GM19239 (cell line): ENCODE results near the gene LVRN.
A peak's percentile ranks its signal among the peaks of the same experiment; 100 is the strongest.

Experiments
- DNase-seq: peaks from one replicate; pipeline ENCODE4 v3.0.0; 2011; ENCODE audit warnings: low spot score; ENCODE audit not compliant: insufficient read length
- FAIRE-seq: peaks from 2 replicates; lab custom pipeline; 2011; peaks lifted over from hg19 to GRCh38; lab: Jason Lieb, UNC

Gene LVRN

GRCh38 chr5:115952588-115952987, 9.7 kb upstream of the LVRN start:
- FAIRE-seq (no peak), DNase-seq (no peak)

GRCh38 chr5:115954144-115954543, 8.1 kb upstream of the LVRN start:
- DNase-seq: no peak
- no peak for FAIRE-seq

- FAIRE-seq (no peak), DNase-seq (no peak)
These were observed 5.3 kb upstream of the LVRN start for GRCh38 chr5:115956957-115957356.

DNA sequence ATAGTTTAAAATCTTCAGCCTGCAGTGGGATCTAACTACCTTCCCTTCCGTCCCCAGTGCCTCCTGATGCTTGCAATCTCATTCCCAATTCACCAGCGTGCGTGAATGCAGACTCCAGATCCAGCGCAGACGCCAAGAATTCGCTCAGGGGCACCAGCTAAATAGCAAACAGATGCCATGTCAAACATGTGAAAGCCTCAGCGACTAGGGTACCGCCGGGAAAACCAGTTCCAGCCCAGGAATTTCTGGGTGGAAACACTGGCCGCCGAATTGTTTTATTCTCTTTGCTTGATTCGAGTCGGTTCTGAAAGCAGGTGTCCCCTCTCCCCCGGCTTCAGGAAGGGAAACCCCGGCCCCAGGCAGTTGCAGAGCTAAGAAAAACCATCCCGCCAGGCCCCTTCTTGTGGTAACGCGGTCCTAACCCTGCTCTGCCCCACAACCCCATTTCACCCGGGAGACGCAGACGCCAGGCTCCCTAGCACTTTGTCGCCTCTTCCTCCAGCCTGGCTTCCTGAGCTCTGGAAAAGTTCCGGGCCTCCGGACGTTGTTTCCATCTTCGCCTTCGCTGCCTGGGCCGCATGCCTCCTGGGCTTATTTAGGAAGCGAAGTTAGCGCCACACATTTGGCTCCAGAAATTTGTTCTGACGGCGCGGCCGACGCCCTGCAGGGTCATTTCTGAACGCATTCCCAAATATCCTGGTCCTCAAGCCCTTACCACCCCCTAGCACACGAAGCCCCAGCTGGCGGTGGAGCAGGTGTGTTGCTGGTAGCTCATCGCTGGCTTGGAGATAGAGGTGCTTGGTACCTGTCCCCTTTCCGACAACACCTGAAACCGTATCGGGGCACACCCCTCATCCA, 665 bp upstream of the LVRN start:
- FAIRE-seq (no peak), DNase-seq (no peak)

DNA sequence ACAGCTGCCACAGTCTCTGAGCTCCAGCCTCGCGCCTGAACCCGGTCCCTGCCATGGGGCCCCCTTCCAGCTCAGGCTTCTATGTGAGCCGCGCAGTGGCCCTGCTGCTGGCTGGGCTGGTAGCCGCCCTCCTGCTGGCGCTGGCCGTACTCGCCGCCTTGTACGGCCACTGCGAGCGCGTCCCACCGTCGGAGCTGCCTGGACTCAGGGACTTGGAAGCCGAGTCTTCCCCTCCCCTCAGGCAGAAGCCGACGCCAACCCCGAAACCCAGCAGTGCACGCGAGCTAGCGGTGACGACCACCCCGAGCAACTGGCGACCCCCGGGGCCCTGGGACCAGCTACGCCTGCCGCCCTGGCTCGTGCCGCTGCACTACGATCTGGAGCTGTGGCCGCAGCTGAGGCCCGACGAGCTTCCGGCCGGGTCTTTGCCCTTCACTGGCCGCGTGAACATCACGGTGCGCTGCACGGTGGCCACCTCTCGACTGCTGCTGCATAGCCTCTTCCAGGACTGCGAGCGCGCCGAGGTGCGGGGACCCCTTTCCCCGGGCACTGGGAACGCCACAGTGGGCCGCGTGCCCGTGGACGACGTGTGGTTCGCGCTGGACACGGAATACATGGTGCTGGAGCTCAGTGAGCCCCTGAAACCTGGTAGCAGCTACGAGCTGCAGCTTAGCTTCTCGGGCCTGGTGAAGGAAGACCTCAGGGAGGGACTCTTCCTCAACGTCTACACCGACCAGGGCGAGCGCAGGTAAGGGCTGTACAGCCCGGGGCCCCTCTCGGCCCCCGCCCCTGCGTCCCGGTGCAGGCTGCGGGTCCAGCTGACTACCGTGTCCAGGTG, 509 bp downstream of the LVRN start:
- DNase-seq (no peak), FAIRE-seq (no peak)

DNA sequence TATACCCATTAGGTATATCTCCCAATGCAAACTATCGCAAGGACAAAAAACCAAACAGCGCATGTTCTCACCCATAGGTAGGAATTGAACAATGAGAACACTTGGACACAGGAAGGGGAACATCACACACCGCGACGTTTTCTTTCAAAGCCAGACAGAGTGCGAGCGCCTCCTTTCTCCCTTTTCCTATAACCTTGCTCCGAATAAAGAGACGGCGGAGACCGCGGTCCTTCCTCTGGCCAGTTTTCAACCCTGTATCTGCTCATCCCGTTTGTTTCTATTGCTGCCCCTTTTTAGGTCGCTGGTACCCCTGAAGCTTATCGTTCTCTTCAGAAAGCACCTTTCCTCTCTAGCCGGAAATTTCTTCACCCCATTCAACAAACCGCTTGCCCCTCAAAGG, 1.3 kb downstream of the LVRN start:
- no peak for DNase-seq
- no peak for FAIRE-seq

- no peak for DNase-seq
- FAIRE-seq: no peak
These were observed 6.5 kb downstream of the LVRN start for GRCh38 chr5:115968770-115969169.

GRCh38 chr5:115977096-115977495, 14.8 kb downstream of the LVRN start:
- DNase-seq (no peak), FAIRE-seq (peak; percentile 90)

DNA sequence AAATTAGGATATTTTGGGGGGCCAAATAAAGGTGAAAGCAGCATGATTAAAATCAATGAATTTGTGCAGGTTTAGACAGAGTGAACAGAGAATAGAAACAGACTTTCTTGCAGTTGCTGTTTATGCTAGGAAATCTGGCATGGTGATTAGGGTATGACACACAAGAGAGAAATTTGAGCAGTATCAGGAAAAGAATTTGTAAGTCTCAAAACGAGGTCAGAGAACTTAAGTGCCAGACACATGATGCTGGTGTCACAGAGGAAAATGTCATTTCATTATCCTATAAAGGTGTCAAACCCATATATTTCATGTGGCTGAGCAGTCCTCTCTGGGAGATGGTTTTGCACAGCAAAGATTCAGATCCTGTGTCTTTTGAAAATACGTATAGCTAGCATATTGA, 15.7 kb downstream of the LVRN start:
- FAIRE-seq: no peak
- DNase-seq: no peak

GRCh38 chr5:115978779-115979178, 16.5 kb downstream of the LVRN start:
- FAIRE-seq (peak; percentile 8), DNase-seq (no peak)

DNA sequence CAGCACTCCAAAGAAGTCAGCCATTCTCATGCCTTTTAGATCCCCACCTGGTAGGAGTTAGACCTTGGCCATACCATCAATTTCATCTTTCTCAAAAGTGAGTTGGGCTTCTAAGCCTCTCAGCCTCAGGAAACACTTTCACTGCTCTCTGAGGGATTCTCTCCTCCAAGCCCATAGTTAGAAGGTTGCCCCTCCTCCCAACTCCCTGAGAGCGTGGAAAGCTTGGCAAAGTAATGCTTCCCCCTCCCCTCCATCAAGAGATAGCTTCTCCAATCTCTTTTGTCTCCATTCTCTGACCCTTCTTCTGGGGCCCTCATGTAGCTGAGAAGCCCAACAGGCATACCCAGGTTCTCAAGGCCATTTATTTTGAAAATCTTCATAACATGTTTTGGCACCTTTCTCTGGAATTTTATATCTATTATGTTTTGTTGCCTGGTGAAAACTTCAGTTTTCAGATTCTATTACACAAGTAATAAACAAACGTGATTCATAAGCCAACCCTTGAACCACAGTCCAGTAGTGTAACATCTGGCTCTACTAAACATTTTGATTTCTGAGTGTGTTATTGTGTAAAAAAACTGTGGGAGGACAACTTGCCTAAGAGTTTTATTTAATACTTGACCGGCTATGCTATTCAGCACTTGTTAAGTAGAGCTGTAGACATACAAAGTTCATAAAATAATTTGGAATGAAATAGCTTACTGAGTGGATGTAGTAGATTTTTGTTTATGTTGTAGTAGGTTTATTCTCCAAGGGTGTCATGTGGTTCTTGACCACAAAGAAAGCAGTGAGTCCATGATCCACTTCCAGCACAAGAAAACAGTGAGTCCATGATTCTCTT, 17.1 kb downstream of the LVRN start:
- peak; percentile 26 for FAIRE-seq
- no peak for DNase-seq

- no peak for FAIRE-seq
- no peak for DNase-seq
These were observed 21.2 kb downstream of the LVRN start for GRCh38 chr5:115983519-115983918.

DNA sequence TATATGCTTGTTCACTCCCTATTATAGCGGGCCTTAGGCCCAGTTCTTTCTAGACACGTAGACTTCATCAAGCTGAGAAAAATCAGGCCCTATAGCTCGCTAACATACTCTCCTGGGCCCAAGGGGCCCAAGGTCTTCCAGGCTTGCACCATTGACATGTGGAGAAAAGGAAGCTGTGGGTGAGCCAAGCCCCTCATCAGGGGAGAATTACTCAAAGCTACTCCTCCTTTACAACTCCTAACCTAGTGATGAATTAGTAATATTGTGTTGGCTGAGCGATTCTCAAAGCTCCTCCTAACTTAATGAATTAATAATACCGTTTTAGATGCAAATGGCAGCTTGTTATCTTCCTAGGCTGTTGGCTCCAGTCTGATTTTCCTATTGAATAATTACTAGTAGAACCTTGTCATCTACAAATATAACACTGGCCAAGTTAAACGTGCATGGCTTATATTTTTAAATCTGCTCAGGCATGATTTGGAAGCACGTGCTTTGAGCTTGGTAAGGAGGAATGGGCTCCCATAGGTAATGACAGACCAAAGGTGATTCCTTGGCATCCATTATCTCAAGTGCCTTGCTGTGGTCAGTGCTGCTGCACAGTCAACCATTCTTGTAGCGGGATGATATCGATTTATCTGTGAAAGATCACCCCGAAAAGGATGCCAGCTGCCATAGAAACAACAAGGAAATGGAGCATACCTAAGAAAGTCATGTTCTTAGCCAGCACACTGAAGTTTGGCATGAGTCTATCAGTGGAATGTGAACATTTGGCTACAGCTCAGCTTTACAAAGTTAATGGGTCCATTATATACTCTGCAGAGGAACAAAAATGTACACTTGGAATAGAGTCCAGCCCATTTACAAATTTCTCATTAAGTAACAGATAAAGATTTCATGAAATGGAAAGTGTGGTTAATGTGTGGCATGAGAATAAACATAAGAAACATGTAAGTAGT, 23.8 kb downstream of the LVRN start:
- FAIRE-seq: no peak
- DNase-seq: no peak

GRCh38 chr5:115988002-115988401, 25.7 kb downstream of the LVRN start:
- no peak for DNase-seq
- FAIRE-seq: no peak

GRCh38 chr5:115992848-115993350, 30.6 kb downstream of the LVRN start:
- DNase-seq (no peak), FAIRE-seq (no peak)

DNA sequence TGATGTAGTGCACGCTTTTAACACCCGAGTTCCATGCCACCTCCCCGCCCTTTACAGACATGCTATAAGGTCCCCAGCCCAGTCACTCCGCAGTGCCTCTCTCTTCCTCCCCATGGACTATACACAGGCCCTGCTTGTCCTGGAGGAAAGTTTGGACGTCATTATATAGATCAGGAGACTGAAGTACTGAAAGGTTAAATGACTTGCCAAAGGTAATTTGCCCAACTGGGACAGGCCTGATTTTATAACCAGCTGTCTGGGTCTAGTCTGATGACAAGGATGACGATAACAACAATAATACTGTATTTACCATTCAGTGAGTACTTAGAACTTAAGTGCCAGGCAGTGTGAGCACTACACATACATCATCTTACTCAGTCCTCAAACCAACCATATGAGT, 33.1 kb downstream of the LVRN start:
- FAIRE-seq (no peak), DNase-seq (no peak)

GRCh38 chr5:116002116-116002906, 40.0 kb downstream of the LVRN start:
- DNase-seq: no peak

DNA sequence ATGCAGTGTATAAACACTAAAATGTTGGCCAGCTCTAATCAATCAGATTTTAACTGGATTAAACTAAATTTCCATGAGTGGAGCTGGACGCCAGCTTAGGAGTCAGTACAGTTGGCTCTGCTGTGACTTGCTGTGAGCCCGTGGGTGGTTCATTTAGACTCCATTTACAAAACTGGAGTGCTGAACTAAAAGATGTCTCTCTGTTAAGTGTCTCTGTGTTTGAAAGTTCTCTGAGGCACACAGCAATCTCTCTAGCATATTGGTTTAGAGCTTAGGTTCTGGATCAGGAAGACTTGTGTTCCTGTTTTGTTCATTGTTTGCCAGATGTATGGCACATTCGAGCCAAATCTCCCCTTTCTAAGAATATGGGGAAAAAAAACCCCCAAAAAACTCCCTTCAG, 42.0 kb downstream of the LVRN start:
- DNase-seq (no peak), FAIRE-seq (no peak)

More at GRCh38 chr5:116002116-116002906, 40.0 kb downstream of the LVRN start:
- no peak for FAIRE-seq
